Measurements from ENCODE around the gene SH3BP1. TPM values are rescaled to one million over a fixed set of nuclear protein-coding genes. Genes with fewer than 3 reads are reported as not detected.

Gene SH3BP1
- total and polyA plus RNA-seq, 8 donors = 1.6 to 135 (median 9.5) TPM; not detected in 1

- 22 to 32% (median 30%) methylated on average over 11 of the region's 11 CpGs for WGBS, 5 donors
- TF ChIP-seq POLR2AphosphoS5 (IDR thresholded peaks at IDR 0.05) = no peak
- TF ChIP-seq POLR2A (IDR thresholded peaks at IDR 0.05) = no peak
- TF ChIP-seq CTCF (IDR thresholded peaks at IDR 0.05) = no peak
- TF ChIP-seq EP300 (IDR thresholded peaks at IDR 0.05) = no peak
- Histone ChIP-seq H3K9me3 (no peaks in the 10 kb centered on the region), H3K27ac (peak overlapping the region; percentile 42 to 90 (median 78)), H3K27me3 (peaks cover 0 to 8% (median 0%) of the 10 kb centered on the region in 3 donors), H3K4me3 (peak overlapping the region; percentile 60 to 75 (median 64)), H3K36me3 (peaks cover 0 to 21% (median 6%) of the 10 kb centered on the region in 4 donors), H3K4me1 (peaks cover 59 to 97% (median 82%) of the 10 kb centered on the region in 4 donors)
- DNase-seq = peak; percentile 43 to 81
- intact Hi-C loops (cut with DNase I; ENCODE audit: low total_unique reads) = no loop called here
These were observed 939 bp upstream of the SH3BP1 start for GRCh38 chr22:37638391-37639069.

GRCh38 chr22:37639771-37640590 is 512 bp downstream of the SH3BP1 start:
- peak overlapping the region; percentile 42 to 90 (median 78) for H3K27ac ChIP-seq
- no peak for TF ChIP-seq POLR2A (IDR thresholded peaks at IDR 0.05)
- TF ChIP-seq EP300 (IDR thresholded peaks at IDR 0.05) = no peak
- peak overlapping the region; percentile 60 to 75 (median 64) for H3K4me3 ChIP-seq
- peaks cover 0 to 35% (median 14%) of the 10 kb centered on the region in 4 donors for H3K36me3 ChIP-seq
- peak in 1 of 2 donors; percentile 49 for DNase-seq
- peaks cover 46 to 84% (median 69%) of the 10 kb centered on the region in 4 donors for H3K4me1 ChIP-seq
- intact Hi-C loops (cut with DNase I; ENCODE audit: low total_unique reads) = loop anchor here (5.0 to 10.0 kb wide), 2 partner anchors 42 to 155 kb away; no protein-coding TSS in a partner anchor
- peaks cover 0 to 8% (median 0%) of the 10 kb centered on the region in 3 donors for H3K27me3 ChIP-seq
- H3K9me3 ChIP-seq = no peaks in the 10 kb centered on the region
- WGBS, 5 donors = 6 to 21% (median 7%) methylated on average over 9 to 27 of the region's 27 CpGs

GRCh38 chr22:37640591-37641560 is 1.4 kb downstream of the SH3BP1 start:
- peaks cover 0 to 8% (median 0%) of the 10 kb centered on the region in 3 donors for H3K27me3 ChIP-seq
- peaks cover 0 to 44% (median 22%) of the 10 kb centered on the region in 4 donors for H3K36me3 ChIP-seq
- peak overlapping the region; percentile 60 to 75 (median 64) for H3K4me3 ChIP-seq
- peak overlapping the region in 3 of 5 donors; percentile 72 to 90 (median 84) for H3K27ac ChIP-seq
- H3K9me3 ChIP-seq = no peaks in the 10 kb centered on the region
- H3K4me1 ChIP-seq = peaks cover 43 to 75% (median 62%) of the 10 kb centered on the region in 4 donors
- peak in 1 of 2 donors; percentile 72 for DNase-seq
- intact Hi-C loops (cut with DNase I; ENCODE audit: low total_unique reads) = loop anchor here (5.0 to 10.0 kb wide), 2 partner anchors 41 to 154 kb away; no protein-coding TSS in a partner anchor
- WGBS, 5 donors = 56 to 68% (median 63%) methylated on average over 18 to 24 of the region's 24 CpGs
- TF ChIP-seq CTCF (IDR thresholded peaks at IDR 0.05) (no peak), POLR2A (IDR thresholded peaks at IDR 0.05) (no peak), EP300 (IDR thresholded peaks at IDR 0.05) (no peak), POLR2AphosphoS5 (IDR thresholded peaks at IDR 0.05) (no peak)

- peak in 1 of 2 donors; percentile 86 for DNase-seq
- intact Hi-C loops (cut with DNase I; ENCODE audit: low total_unique reads) = loop anchor here (5.0 to 10.0 kb wide), 2 partner anchors 41 to 153 kb away; no protein-coding TSS in a partner anchor
These were observed 2.1 kb downstream of the SH3BP1 start for GRCh38 chr22:37641561-37641949.

More at GRCh38 chr22:37641561-37641949, 2.1 kb downstream of the SH3BP1 start:
- peak overlapping the region in 2 of 4 donors; percentile 65 to 75 for H3K4me3 ChIP-seq
- WGBS, 5 donors = 70 to 87% (median 77%) methylated on average over 3 to 5 of the region's 5 CpGs
- H3K27me3 ChIP-seq = peaks cover 0 to 8% (median 0%) of the 10 kb centered on the region in 3 donors
- TF ChIP-seq POLR2A (IDR thresholded peaks at IDR 0.05) (no peak), EP300 (IDR thresholded peaks at IDR 0.05) (no peak), CTCF (IDR thresholded peaks at IDR 0.05) (no peak), POLR2AphosphoS5 (IDR thresholded peaks at IDR 0.05) (no peak)
- peaks cover 43 to 69% (median 59%) of the 10 kb centered on the region in 4 donors for H3K4me1 ChIP-seq
- no peaks in the 10 kb centered on the region for H3K9me3 ChIP-seq
- peak overlapping the region in 2 of 5 donors; percentile 84 to 90 for H3K27ac ChIP-seq
- H3K36me3 ChIP-seq = peaks cover 0 to 49% (median 25%) of the 10 kb centered on the region in 4 donors

Measured in stomach (tissue), 9 donors.